Skin of body (tissue), 2 donors: ENCODE data around the gene GUF1. TPM values are rescaled to one million over a fixed set of nuclear protein-coding genes. Genes with fewer than 3 reads are reported as not detected.
"Not testable (repeated sequence)": the region's sequence is repeated elsewhere in the genome, so short reads cannot be mapped to it uniquely, and the experiment has no call there.

Source experiments
- DNase-seq: peaks from one replicate; lab custom pipeline; 2025; lab: John Stamatoyannopoulos, UW
- total RNA-seq: library from RNA; depleted of rRNA; stranded (reverse); fragments of >200 nt; gene quantifications from one replicate; pipeline ENCODE4 v1.2.3, GENCODE V29; 2014

The GUF1 gene
- total RNA-seq, 1 donor from 2014 or later, result 19.8 TPM

DNA sequence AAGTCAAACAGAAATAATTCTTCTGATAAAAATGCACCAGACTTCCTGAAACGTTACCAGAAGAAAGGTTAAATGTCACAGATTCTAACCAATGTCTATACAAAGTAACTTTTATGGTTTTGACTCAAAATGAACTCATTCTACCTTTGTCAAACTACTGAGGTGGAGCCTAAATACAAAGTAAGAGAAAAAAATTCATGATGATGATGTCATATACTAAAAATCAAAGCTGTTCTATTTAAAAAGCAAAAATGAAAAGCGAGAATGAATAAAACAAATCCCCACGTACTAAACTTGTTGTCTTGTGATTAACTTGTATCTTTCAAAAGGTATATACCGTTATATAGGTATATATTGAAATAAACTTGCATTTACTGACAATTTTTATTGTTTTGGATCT is 26.5 kb downstream of the GUF1 start:
- no peak for DNase-seq

DNA sequence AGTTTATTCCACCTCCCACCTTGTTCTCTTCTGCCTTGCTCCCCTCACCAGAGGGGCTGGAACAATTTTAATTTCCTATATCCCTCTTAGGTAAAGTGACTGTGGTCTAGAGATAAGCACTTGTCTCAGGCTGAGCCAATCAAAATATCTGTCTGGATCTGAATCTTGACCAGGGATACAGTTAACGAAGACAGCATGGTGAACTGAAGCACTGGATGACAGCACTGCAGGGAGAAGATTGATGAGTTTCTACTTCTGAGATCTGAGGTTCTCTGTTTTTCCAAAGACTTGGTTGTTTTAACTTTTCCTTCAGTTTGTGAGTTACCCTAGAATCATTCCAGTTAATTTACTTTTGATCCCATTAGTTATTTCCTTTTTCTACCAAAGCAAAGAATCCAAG is 34.9 kb downstream of the GUF1 start:
- no peak for DNase-seq

DNA sequence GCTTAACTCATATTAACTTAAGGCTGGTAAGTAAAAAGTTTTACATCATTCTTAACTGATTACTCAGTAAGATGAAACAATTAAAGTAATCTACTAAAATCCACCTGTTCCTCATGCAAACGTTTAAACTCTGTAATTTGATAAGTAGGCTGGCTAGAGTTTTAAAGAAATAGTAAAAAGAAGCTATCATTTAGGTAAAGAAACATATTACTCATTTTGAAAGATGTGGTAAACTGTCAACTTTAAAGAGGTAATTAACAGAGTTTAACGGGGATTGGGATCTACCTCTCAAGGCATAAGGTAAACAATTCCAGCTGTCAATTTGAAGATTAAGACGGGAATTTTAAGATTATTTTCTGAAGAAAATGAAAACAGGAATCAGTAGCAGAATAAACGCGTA is 38.4 kb downstream of the GUF1 start:
- DNase-seq, result no peak

DNA sequence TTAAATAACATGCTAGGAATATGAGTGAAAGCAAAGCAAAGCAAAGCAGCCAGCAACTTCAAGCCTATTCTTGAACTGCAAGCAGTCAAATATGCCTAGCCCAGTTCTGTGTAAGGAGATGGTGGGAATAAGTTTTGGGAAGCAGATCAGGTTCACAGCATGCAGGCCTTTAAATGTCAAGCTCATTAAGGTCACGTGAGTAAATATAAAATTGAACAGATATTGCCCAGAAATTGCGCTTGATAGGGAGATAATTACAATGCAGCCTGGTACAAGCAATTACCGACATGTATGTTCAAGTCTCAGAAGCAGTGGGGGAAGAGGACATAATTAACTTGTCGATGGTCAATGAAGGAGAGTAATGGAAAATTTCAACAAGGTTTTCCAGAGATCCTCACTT is 42.2 kb downstream of the GUF1 start:
- no peak for DNase-seq

DNA sequence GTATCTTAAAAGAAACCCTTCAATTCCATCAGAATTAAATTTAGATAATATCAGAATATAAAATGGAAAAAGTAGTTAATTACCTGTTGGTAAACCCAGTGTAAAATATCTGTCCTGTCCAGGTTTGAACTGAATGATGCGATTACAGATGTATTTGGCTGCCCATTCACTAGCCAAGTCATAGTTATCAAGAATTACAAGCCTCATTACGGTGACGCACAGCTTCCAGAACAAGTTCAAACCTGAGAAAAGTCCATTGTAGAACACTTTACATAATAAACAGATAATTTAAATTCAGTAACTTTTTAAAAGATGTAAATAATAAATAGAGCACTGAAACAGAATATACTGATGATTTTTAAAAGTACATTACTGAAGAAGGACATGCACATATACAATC is 43.8 kb downstream of the GUF1 start:
- no peak for DNase-seq

DNA sequence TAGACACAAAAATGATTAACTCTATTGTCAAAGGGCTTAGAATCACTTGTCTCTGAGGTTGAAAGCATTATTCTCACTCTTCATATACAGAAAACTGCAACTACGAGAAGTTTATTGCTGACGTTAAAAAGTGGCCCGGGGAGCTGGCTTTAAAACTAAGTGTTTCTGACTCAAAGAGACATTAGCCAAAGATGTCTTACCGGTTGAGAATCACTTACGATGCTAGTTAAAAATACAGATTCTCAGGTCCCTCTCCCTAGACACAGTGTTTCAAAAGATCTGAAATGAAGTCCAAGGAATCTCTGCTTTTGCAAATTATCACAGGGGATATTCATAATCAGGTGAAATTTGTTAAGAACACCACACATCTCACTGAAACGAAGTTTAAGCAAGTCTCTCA is 46.9 kb downstream of the GUF1 start:
- no peak for DNase-seq

DNA sequence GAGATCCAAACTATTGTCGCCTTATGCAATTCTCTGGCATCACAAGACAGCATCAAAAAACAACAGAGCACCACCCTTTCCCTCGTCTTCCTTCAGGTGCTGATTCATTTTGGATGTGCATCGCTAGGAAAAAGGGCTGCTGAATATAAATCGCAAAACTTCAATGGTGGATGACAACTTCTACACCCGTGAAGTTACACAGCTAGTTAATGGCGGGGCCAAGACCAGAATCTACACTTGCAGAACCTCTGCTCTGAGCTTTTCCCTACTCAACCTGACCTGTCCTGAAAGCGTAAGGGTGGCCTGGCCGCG is 47.5 kb downstream of the GUF1 start:
- peak; percentile 48 for DNase-seq

DNA sequence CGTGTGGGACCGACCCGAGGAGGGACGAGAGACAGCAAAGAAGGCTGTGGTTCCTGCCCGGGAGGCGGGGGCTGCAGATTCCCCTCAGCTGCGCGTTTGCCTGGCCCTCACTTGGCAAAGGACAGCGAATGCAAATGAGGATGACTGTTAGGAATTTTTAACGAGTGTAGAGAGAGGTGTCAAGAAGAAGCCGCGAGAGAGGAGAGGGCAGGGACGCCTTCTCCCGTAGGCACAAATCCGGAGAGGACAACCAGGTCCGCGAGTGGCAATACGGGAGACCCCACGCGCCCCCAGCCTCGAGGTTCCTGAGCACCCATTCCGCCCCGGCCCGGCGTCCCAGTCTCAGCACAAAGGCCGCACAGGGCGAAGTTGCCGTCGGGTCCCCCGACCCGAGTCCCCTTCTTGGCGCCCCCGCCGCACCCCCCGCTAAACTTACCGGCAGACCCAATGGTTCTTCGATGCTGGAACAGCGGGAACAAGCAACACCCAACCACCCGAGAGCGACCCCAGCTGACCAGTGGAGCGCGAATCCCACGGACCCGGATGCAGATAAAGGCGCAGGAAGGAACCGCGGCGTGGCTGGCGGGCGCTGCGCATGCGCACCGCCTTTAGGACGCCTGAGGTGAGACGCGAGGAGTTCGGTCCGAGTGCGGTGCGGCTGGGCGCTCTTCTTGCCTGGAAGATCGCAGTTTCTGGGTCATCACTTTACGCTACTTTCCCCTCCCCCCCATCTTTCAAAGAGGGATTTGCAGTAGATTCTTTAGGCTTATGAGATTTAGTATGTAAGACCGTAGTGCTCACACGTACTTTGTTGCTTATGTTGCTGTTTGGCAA is 48.0 kb downstream of the GUF1 start, which contains the start of gene GNPDA2:
GNPDA2 (minus strand) TSS at position 519 of the 834 bp plus-strand sequence. CDS start 4,349 bp downstream, outside the sequence.
- DNase-seq, result peak; percentile 81

DNA sequence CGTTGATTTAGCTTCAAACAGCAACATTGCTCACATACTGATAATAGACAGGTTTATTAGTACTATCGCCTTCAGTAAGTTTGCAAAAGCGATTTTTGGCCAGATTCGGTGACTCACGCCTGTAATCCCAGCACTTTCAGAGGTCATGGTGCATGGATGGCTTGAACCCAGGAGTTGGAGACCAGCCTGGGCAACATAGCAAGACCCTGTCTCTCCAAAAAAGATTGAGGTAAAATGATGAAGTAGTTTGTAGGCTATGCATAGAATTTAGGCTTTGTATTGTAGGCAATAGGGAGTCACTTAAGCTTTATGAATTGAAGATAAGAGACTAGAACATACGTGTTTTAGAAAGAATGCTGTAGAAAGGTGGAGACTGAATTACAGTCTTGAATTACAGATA is 49.3 kb downstream of the GUF1 start:
- no peak for DNase-seq

DNA sequence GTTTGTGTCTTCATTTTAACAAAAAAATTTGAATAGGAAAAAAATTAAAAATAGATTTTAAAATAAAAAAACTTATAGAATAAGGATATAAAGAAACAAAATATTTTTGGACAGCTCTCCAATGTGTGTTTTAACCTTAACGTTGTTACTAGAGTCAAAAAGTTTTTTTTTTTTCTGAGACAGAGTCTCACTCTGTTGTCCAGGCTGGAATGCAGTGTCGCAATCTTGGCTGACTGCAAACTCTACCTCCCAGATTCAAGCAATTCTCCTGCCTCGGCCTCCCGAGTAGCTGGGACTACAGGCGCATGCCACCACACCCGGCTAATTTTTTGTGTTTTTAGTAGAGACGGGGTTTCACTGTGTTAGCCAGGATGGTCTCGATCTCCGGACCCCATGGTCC is 50.5 kb downstream of the GUF1 start:
- not testable (repeated sequence) for DNase-seq

DNA sequence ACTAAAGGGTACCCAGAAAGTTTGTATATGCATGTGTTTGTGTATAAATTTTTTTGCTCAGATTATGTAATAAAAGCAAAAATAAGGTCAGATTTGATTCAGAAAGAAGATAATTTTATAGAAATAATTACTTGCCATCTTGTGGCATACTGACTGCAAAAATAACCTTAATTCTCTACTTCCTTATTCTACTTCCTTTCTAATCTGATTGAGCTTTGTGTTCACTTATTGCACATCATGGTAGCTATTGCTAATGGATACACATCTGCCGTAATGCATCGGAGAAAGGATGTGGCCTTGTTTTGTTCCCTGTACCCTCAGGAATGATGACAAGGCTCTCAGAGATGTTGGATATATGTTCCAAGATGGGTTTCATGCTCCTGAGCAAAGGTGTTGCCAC is 58.7 kb downstream of the GUF1 start:
- DNase-seq, result no peak

DNA sequence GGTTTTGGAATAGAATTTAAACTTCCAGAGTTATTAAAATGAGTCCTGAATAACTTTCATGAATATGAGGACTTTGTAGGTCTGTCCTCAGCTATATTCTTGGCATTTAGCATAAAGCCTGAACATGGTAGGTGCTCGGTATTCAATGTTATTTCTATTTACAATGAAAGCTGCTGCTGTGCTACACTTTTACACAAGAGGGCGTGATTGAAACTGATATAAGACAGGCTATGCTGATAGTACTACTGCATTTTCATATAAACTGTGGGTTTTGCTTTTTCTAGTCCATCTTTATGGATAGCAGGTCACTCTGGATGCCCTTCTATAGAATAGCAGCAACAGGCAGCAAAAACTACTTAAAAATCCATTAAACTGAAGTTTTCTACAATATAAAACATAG is 60.4 kb downstream of the GUF1 start:
- no peak for DNase-seq

DNA sequence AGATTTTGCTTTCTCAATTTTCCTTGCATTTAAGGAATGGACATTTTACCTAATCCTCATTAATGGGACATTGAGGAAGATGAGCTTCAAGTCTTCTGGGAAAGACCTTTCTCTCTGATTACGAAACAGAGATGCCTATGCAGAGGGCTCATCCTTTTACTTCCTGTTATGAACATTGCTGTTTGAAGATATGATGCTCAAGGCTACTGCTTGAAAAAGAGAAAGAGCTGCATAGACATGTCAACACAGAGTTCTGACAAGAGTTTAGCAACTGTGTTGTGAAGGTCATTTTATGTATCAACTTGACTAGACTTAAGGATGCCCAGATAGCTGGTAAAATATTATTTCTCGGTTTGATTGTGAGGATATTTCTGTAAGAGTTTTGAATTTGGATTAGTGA is 62.0 kb downstream of the GUF1 start:
- no peak for DNase-seq

Other genes with a start within 250 kb of the GUF1 start
- not detected for gene KCTD8, start 229.6 kb upstream of the GUF1 start, total RNA-seq
- gene YIPF7, start 26.8 kb upstream of the GUF1 start, total RNA-seq, result 0.79 TPM
- 20.7 TPM for gene GNPDA2, start 48.1 kb downstream of the GUF1 start, total RNA-seq